Stromal cell of bone marrow (primary cell): ENCODE results near the gene ANTXR2.
A peak's percentile ranks its signal among the peaks of the same experiment; 100 is the strongest.

Experiments
- DNase-seq: peaks from one replicate; pipeline ENCODE4 v3.0.0-alpha.2; 2012; ENCODE audit warnings: low read depth

Gene ANTXR2

GRCh38 chr4:79983431-79983830, 89.6 kb downstream of the ANTXR2 start:
- DNase-seq = no peak

- DNase-seq = no peak
These were observed 90.3 kb downstream of the ANTXR2 start for GRCh38 chr4:79982601-79983322.

- no peak for DNase-seq
These were observed 92.6 kb downstream of the ANTXR2 start for GRCh38 chr4:79980448-79980847.

- DNase-seq = no peak
These were observed 93.1 kb downstream of the ANTXR2 start for GRCh38 chr4:79979785-79980437.

- DNase-seq = no peak
These were observed 95.7 kb downstream of the ANTXR2 start for GRCh38 chr4:79977131-79977840.

GRCh38 chr4:79964400-79965211, 108.4 kb downstream of the ANTXR2 start:
- no peak for DNase-seq

- no peak for DNase-seq
These were observed 109.0 kb downstream of the ANTXR2 start for GRCh38 chr4:79964020-79964399.

GRCh38 chr4:79959652-79960051, 113.4 kb downstream of the ANTXR2 start:
- no peak for DNase-seq

GRCh38 chr4:79958466-79959264, 114.4 kb downstream of the ANTXR2 start:
- no peak for DNase-seq

GRCh38 chr4:79949178-79949577, 123.9 kb downstream of the ANTXR2 start:
- DNase-seq = no peak

- no peak for DNase-seq
These were observed 124.3 kb downstream of the ANTXR2 start for GRCh38 chr4:79948739-79949138.

GRCh38 chr4:79948261-79948660, 124.8 kb downstream of the ANTXR2 start:
- DNase-seq = no peak

GRCh38 chr4:79947386-79947785, 125.6 kb downstream of the ANTXR2 start:
- no peak for DNase-seq

GRCh38 chr4:79935274-79935673, 137.8 kb downstream of the ANTXR2 start:
- DNase-seq = no peak

GRCh38 chr4:79934660-79935059, 138.4 kb downstream of the ANTXR2 start:
- DNase-seq = no peak

- DNase-seq = no peak
These were observed 145.1 kb downstream of the ANTXR2 start for GRCh38 chr4:79927931-79928330.

- DNase-seq = no peak
These were observed 149.7 kb downstream of the ANTXR2 start for GRCh38 chr4:79923281-79923680.

GRCh38 chr4:79922011-79922410, 151.0 kb downstream of the ANTXR2 start:
- DNase-seq = no peak

- no peak for DNase-seq
These were observed 152.7 kb downstream of the ANTXR2 start for GRCh38 chr4:79920163-79920853.

- no peak for DNase-seq
These were observed 154.7 kb downstream of the ANTXR2 start for GRCh38 chr4:79918292-79918691.

- DNase-seq = peak; percentile 9
These were observed 155.8 kb downstream of the ANTXR2 start for GRCh38 chr4:79917246-79917645.
